ENCODE measurements around the gene NPFFR2. TPM values are rescaled to one million over a fixed set of nuclear protein-coding genes. Genes with fewer than 3 reads are reported as not detected.

NPFFR2 gene
- total RNA-seq, 6 donors from 2014 or later, result not detected

DNA sequence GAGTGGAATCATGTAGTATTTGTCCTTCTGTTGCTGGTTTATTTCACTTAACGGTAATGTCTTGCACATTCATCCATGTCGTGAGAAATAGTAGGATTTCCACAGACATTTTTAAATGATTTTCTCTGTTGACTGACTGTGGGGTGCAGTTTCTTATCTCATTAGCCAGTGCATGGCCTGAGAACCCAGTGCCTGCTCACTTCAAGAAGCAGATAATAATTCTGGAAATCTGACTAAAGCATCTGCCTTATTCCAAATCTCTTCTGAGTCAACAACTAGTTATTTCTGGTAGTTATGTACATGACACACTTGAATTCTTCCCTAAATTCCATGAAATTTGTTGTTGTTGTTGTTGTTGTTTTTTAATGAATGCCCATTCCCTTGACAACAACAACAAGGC is 77.6 kb downstream of the NPFFR2 start:
- WGBS, 2 donors, result 91 to 95% methylated on average over 2 of the region's 2 CpGs
- TF ChIP-seq POLR2A (IDR thresholded peaks at IDR 0.05) (no peak), POLR2AphosphoS5 (IDR thresholded peaks at IDR 0.05) (no peak), EP300 (IDR thresholded peaks at IDR 0.05) (no peak)
- TF ChIP-seq, protein P1, sequence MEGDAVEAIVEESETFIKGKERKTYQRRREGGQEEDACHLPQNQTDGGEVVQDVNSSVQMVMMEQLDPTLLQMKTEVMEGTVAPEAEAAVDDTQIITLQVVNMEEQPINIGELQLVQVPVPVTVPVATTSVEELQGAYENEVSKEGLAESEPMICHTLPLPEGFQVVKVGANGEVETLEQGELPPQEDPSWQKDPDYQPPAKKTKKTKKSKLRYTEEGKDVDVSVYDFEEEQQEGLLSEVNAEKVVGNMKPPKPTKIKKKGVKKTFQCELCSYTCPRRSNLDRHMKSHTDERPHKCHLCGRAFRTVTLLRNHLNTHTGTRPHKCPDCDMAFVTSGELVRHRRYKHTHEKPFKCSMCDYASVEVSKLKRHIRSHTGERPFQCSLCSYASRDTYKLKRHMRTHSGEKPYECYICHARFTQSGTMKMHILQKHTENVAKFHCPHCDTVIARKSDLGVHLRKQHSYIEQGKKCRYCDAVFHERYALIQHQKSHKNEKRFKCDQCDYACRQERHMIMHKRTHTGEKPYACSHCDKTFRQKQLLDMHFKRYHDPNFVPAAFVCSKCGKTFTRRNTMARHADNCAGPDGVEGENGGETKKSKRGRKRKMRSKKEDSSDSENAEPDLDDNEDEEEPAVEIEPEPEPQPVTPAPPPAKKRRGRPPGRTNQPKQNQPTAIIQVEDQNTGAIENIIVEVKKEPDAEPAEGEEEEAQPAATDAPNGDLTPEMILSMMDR (IDR thresholded peaks at IDR 0.05), result no peak
- no peaks in the 10 kb centered on the region for H3K27me3 ChIP-seq
- no peak overlapping the region for H3K27ac ChIP-seq
- no peak overlapping the region for H3K4me3 ChIP-seq
- H3K36me3 ChIP-seq, result no peaks in the 10 kb centered on the region
- ATAC-seq (ENCODE audit: low FRiP score in 2 of 2), result no peak
- no peaks in the 10 kb centered on the region for H3K9me3 ChIP-seq
- DNase-seq, result no peak
- H3K4me1 ChIP-seq, result no peaks in the 10 kb centered on the region

DNA sequence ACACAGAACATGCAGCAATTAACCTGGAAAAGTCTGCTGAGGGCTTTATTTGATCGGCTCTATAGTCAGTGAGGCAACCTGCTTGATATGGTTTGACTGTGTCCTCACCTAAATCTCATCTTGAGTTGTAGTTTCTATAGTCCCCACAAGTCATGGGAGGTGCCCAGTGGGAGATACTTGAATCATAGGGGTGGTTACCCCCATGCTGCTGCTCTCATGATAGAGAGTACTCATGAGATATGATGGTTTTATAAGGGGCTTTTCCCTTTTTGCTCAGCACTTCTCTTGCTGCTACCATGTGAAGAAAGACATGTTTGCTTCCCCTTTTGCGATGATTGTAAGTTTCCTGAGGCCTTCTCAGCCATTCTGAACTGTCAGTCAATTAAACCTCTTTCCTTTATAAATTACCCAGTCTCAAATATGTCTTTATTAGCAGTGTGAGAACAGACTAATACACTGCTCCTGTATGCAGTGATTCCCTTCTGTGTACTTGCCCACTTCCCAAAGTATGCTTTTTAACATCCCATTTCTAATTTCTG is 78.2 kb downstream of the NPFFR2 start:
- Histone ChIP-seq H3K27me3 (no peaks in the 10 kb centered on the region), H3K27ac (no peak overlapping the region), H3K4me1 (no peaks in the 10 kb centered on the region), H3K36me3 (no peaks in the 10 kb centered on the region), H3K9me3 (no peaks in the 10 kb centered on the region), H3K4me3 (no peak overlapping the region)
- WGBS, 2 donors, result 77% methylated on average over 2 of the region's 2 CpGs
- TF ChIP-seq POLR2A (IDR thresholded peaks at IDR 0.05) (no peak), POLR2AphosphoS5 (IDR thresholded peaks at IDR 0.05) (no peak), EP300 (IDR thresholded peaks at IDR 0.05) (no peak)
- TF ChIP-seq, protein P1 (IDR thresholded peaks at IDR 0.05), result no peak
- no peak for ATAC-seq (ENCODE audit: low FRiP score in 2 of 2)
- DNase-seq, result no peak

GRCh38 chr4:72110886-72111285 is 79.1 kb downstream of the NPFFR2 start:
- Histone ChIP-seq H3K9me3 (no peaks in the 10 kb centered on the region), H3K27me3 (no peaks in the 10 kb centered on the region), H3K27ac (no peak overlapping the region), H3K4me1 (no peaks in the 10 kb centered on the region), H3K4me3 (no peak overlapping the region), H3K36me3 (no peaks in the 10 kb centered on the region)
- ATAC-seq (ENCODE audit: low FRiP score in 2 of 2), result no peak
- 96 to 97% methylated on average over 1 of the region's 1 CpG for WGBS, 2 donors
- no peak for DNase-seq
- TF ChIP-seq EP300 (IDR thresholded peaks at IDR 0.05), result no peak
- no peak for TF ChIP-seq POLR2AphosphoS5 (IDR thresholded peaks at IDR 0.05)

- H3K4me3 ChIP-seq, result no peak overlapping the region
- TF ChIP-seq, protein P1 (IDR thresholded peaks at IDR 0.05), result no peak
- no peak for TF ChIP-seq POLR2A (IDR thresholded peaks at IDR 0.05)
- TF ChIP-seq EP300 (IDR thresholded peaks at IDR 0.05), result no peak
- TF ChIP-seq POLR2AphosphoS5 (IDR thresholded peaks at IDR 0.05), result no peak
- H3K27me3 ChIP-seq, result no peaks in the 10 kb centered on the region
- no peak for DNase-seq
- H3K9me3 ChIP-seq, result no peaks in the 10 kb centered on the region
- no peak overlapping the region for H3K27ac ChIP-seq
- ATAC-seq (ENCODE audit: low FRiP score in 2 of 2), result no peak
- H3K4me1 ChIP-seq, result no peaks in the 10 kb centered on the region
- H3K36me3 ChIP-seq, result no peaks in the 10 kb centered on the region
Measured at GRCh38 chr4:72111863-72112262, 80.1 kb downstream of the NPFFR2 start.

DNA sequence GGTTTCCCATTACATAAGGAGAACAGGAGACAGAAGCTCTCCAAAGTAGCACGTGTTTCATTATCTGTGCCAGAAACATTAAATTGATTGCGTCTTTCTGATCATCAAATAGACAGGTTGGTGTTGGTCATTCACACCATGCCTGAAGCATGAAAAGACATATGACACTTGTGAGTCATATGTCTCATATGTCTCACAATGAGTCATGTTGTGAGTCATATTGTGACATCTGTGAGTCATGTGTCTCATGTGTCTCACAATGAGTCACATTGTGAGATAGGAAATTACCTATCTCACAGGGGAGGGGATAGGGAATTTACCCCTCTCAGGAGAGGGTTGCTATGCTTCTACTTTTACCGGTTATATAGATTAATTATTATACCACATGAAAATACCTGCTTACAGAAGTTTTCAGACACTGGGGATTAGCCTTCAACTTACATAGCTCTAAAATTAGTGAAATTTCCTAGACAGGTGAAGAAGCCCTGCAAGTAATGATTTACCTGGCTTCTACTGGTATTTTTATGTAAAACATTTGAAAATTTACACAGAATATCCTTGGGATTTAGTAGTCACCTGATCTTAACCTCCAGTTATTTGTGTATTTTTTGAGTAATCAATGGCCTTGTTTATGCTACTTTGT is 80.8 kb downstream of the NPFFR2 start:
- Histone ChIP-seq H3K9me3 (no peaks in the 10 kb centered on the region), H3K27ac (no peak overlapping the region), H3K27me3 (no peaks in the 10 kb centered on the region), H3K4me3 (no peak overlapping the region), H3K4me1 (no peaks in the 10 kb centered on the region), H3K36me3 (no peaks in the 10 kb centered on the region)
- TF ChIP-seq POLR2AphosphoS5 (IDR thresholded peaks at IDR 0.05), result no peak
- peak in 1 of 4 donors; percentile 35 for TF ChIP-seq EP300 (IDR thresholded peaks at IDR 0.05)
- 63 to 69% methylated on average over 3 of the region's 3 CpGs for WGBS, 2 donors
- no peak for ATAC-seq (ENCODE audit: low FRiP score in 2 of 2)
- no peak for DNase-seq

- H3K4me3 ChIP-seq, result no peak overlapping the region
- no peak overlapping the region for H3K27ac ChIP-seq
- H3K4me1 ChIP-seq, result no peaks in the 10 kb centered on the region
- no peaks in the 10 kb centered on the region for H3K9me3 ChIP-seq
- no peak for TF ChIP-seq POLR2AphosphoS5 (IDR thresholded peaks at IDR 0.05)
- TF ChIP-seq, protein P1 (IDR thresholded peaks at IDR 0.05), result no peak
- TF ChIP-seq EP300 (IDR thresholded peaks at IDR 0.05), result no peak
- TF ChIP-seq POLR2A (IDR thresholded peaks at IDR 0.05), result no peak
- WGBS, 2 donors, result 78 to 83% methylated on average over 3 of the region's 3 CpGs
- H3K27me3 ChIP-seq, result no peaks in the 10 kb centered on the region
- DNase-seq, result no peak
- H3K36me3 ChIP-seq, result no peaks in the 10 kb centered on the region
- ATAC-seq (ENCODE audit: low FRiP score in 2 of 2), result no peak
Measured at GRCh38 chr4:72118017-72118416, 86.2 kb downstream of the NPFFR2 start.
